SHP77 treated with DMSO at 0.1 percent for 48 hours (cell line): ENCODE measurements around the gene FREM2.
A peak's percentile ranks its signal among the peaks of the same experiment; 100 is the strongest.

Experiments used
- DNase-seq: peaks from one replicate; lab custom pipeline; 2025; lab: John Stamatoyannopoulos, UW

The FREM2 gene

GRCh38 chr13:38685974-38686576 lies 802 bp upstream of the FREM2 start:
- DNase-seq: peak; percentile 39

DNA sequence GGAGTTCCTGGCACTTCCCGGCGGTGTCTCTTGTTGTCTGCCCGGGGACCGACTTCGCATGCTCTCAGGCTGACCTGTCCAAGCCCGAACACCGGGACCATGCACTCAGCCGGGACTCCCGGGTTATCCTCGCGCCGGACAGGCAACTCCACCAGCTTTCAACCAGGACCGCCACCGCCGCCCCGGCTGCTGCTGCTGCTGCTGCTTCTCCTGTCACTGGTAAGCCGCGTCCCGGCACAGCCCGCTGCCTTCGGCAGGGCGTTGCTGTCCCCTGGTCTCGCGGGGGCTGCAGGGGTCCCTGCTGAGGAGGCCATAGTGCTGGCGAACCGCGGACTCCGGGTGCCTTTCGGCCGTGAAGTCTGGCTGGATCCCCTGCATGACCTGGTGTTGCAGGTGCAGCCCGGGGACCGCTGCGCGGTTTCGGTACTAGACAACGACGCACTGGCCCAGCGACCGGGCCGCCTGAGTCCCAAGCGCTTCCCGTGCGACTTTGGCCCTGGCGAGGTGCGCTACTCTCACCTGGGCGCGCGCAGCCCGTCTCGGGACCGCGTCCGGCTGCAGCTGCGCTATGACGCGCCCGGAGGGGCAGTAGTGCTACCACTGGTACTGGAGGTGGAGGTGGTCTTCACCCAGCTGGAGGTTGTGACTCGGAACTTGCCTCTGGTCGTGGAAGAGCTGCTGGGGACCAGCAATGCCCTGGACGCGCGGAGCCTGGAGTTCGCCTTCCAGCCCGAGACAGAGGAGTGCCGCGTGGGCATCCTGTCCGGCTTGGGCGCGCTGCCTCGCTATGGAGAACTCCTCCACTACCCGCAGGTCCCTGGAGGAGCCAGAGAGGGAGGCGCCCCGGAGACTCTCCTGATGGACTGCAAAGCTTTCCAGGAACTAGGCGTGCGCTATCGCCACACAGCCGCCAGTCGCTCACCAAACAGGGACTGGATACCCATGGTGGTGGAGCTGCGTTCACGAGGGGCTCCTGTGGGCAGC lies 661 bp downstream of the FREM2 start:
- DNase-seq: no peak

DNA sequence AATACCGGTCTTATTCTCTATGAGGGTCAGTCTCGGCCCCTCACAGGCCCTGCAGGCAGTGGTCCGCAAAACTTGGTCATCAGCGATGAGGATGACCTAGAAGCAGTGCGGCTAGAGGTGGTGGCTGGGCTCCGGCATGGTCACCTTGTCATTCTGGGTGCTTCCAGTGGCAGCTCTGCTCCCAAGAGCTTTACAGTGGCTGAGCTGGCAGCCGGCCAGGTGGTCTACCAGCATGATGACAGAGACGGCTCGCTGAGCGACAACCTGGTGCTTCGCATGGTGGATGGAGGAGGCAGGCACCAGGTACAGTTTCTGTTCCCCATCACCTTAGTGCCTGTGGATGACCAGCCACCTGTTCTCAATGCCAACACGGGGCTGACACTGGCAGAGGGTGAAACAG lies 1.8 kb downstream of the FREM2 start:
- DNase-seq: no peak

DNA sequence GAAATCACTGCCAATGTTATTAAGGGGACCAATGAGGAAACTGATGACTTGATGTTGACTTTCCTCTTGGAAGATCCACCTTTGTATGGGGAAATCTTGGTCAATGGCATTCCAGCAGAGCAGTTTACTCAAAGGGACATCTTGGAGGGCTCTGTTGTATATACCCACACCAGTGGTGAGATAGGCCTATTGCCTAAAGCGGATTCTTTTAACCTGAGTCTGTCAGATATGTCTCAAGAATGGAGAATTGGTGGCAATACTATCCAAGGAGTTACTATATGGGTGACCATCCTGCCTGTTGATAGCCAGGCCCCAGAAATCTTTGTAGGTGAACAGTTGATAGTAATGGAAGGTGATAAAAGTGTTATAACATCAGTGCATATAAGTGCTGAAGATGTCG lies 3.4 kb downstream of the FREM2 start:
- DNase-seq: no peak

DNA sequence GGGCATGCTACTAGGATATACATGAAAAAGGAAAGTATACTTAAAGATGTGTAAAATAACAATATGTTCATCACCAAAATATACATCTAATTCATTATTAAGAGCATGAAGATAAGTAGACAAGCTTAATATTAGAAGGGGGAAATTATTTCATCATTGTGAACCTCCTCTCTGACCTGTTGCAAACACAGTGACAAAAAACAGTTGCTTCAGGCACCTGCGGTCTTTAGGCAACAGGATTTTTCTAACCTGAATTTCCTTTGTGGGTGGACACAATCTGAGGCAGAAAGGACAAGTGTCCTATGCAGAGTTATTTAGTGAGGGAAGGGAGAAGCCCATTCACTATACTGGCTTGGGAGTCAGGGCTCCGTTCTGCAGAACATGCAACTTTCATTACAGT lies 6.3 kb downstream of the FREM2 start:
- DNase-seq: no peak

DNA sequence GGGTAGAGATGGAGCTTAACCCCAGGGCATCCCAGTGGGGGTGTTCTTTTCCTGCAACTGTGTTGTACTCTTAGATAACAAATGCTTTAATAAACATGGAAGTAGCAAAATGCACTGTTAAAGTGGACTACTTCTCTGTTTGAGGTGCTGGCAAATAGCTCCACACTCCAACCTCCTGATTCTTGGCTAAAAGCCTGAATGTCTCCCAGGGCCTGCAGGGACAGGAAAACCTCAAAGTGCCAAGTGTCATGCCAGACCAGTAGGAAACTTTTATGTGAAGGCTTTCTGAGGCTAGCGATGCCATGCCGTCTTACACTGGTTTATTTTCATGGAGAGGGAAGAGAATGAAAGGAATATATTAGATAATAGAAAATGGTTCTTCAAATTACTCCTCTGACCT lies 6.8 kb downstream of the FREM2 start:
- DNase-seq: no peak

- no peak for DNase-seq
These were observed 10.3 kb downstream of the FREM2 start for GRCh38 chr13:38697197-38697596.

GRCh38 chr13:38697628-38698333 lies 10.9 kb downstream of the FREM2 start:
- DNase-seq: no peak

DNA sequence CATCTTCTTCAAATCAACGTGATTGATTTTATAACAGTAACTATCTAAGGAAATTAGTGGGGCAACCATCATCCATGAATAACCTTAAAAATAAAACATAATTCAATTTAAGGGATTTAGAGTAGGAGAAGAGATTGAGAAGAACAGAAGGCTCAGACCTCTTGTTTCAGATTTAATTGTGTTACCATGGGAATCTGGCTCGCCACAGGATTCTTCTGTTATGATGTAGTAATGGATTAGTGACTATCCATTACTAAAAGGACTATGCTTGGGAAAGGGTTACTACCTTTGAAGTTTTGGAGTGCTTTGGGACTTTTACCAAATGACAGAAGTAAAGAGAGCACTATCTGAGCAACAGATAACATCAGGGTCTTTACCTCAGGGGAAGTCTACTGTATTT lies 13.2 kb downstream of the FREM2 start:
- DNase-seq: no peak

GRCh38 chr13:38702669-38703068 lies 15.8 kb downstream of the FREM2 start:
- DNase-seq: no peak

DNA sequence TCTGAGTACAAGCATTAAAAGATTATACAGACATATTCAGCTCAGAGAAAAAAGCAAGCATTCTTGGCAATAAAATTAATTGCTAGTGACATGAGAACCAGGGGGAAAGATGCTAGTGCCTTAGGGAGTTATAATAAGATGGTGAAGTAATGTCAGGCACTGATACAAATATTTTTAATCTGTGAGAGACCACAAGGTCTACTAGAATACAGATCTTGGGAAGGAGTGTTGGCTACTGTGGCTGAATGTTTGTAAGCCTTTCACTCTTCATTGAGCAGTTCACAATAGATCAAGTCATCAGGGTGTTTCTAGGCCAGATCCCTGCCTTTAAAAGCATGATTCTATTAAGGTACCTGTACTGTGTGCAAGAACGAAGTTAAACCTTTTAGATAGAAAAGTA lies 16.4 kb downstream of the FREM2 start:
- no peak for DNase-seq

GRCh38 chr13:38705365-38705764 lies 18.5 kb downstream of the FREM2 start:
- DNase-seq: no peak

DNA sequence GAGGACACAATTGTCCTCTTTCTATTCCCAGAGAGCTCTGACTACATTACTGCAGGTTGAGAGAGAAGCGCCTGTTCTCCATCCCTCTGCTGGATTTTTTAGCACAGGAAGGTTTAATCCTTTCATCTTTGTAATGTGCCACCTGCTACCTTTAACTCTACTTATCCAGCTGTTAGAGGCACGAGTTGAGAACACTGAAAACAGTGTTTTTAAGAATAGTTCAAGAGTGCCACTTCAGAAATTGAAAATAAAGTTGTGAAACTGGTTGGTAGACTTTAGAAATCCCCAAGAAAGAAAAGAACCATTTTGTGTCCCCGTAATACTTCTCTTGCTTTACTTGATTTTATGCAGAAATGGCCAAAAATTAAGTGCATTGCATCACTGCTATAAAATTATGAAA lies 20.6 kb downstream of the FREM2 start:
- no peak for DNase-seq

- DNase-seq: no peak
These were observed 26.2 kb downstream of the FREM2 start for GRCh38 chr13:38713046-38713445.

DNA sequence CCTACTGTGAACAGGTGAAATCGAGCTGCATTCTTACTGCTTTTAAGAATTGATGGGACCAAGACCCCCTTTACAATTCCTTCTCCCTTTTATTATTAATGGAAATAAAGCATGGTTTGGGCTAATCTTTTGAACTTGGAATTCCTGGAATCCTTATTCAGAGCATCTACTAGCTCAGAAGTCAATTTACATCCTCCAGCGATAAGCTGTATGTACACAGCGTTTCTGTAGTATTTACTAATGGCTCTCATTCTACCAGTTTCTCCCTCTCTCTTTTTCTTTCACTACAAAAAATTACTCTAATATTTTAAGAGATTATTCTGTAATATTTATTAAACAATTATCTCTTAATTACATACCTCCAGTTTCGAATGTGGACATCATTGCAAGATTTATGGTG lies 31.5 kb downstream of the FREM2 start:
- DNase-seq: no peak

GRCh38 chr13:38730332-38730731 lies 43.5 kb downstream of the FREM2 start:
- no peak for DNase-seq

DNA sequence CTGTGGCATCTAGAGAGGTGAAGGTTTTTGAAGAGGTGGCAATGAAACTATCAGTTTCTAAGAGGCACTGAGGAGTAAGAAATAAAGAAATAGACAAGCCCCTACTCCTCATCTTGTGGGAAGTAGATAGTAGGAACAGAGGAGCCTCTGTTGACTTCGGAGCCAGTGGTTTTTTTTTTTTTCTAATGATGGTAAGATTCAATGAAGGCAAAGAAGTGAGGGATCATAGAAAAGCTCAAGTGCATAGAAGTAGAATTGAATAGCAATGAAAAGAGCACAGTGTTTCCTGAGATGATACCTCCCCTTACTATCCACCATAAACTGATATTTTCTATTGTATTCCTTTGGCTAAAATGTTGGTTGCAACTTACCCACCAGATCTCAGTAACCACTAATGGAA lies 46.3 kb downstream of the FREM2 start:
- DNase-seq: no peak

DNA sequence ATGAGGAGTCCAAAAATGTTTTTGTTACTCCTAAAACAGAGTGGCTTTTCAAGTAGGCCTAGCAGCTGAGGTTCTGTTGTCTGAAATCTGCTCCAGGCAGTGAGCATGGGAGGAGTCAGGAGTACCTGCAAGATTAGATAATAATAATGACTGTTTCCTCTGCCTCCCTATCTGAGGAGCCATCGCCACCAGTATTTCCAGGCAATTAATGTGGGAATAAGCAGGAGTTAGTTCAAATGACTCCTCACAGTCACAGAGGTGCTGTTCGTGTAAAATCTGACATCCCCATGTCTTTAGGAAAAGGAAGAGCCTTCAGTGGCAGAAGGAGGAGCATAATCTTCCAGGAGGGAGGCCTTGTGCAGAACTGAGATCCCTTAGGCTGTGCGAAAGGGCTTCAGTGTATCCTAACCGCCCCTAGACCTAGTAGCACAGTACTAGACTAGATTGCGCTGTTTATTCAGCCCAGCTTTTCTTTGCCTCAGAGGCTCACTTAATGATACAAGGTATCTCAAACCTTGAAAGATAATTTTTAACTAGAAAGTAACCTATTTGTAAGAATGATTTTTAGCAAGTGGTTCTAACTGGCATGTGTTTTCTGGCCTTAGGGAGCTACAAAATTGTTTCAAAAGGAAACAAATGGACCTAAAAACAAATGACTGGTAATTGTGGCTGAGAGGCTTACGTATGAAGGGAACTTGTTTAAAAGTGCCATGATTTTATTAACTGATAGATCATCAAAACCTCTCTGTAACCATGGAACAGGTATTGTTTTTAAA lies 49.0 kb downstream of the FREM2 start:
- DNase-seq: no peak

DNA sequence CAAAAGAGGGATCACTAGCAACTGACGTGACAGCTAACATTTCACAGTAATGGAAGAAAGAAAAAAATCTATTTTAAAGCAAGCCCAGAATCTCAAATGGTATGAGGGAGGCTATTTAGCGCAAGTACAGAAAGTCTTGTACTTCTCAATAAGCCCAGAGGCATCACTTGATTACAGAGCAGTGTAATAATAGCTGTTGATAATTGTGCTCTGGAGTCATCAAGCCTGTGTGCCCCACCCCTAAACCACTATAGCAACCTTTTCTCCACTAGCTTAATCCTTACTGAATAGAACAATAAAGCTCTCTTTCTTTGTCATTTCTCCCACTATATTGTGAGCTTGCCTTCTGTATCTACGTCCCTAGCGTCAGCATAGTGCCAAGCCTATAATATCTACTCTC lies 56.6 kb downstream of the FREM2 start:
- DNase-seq: no peak

DNA sequence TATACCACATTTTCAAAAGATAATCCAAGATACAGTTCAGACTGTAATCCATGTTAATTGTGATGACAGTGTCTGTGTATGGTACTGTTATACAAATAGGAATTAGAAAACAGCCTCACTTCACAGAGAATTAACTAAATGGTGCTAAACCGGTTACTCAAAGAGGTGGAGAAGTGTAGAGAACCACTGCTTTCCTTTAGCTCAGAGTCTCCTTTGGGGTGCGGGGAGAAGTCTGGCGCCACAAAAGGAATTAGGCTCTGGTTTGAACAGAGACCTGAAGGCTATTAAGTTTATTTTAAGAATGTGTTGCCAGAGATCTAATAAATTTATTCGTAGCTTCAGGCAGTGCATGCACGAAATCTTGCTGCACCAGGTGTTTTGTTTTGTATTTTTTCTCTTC lies 65.8 kb downstream of the FREM2 start:
- DNase-seq: no peak

- no peak for DNase-seq
These were observed 67.0 kb downstream of the FREM2 start for GRCh38 chr13:38753878-38754277.

GRCh38 chr13:38755793-38756192 lies 68.9 kb downstream of the FREM2 start:
- peak; percentile 87 for DNase-seq
